Sigmoid colon (tissue), 4 donors: ENCODE results near the gene ATOSB.

Source experiments
- POLR2A ChIP-seq, 2 donors: fragments of 450-650 bp; IDR thresholded peaks; one replicate each; pipeline ENCODE4 v1.6.1; 2016; ENCODE audit warnings: antibody characterized with exemption in 2 of 2, mild to moderate bottlenecking in 2 of 2, moderate library complexity in 2 of 2
- POLR2AphosphoS5 ChIP-seq, 4 donors: sonication (generic); formaldehyde crosslinking; IDR thresholded peaks; one replicate each; pipeline ENCODE4 v1.6.1; 2017; ENCODE audit warnings: antibody characterized with exemption in 4 of 4
- TF ChIP-seq, protein P1 (sequence below), 4 experiments: fragments of 450-650 bp in 3 of 4; fragments of 200-600 bp in 1 of 4; IDR thresholded peaks; one replicate each; pipeline ENCODE4 v1.5.1; 2016 to 2019; ENCODE audit warnings: antibody characterized with exemption in 4 of 4, mild to moderate bottlenecking in 3 of 4, moderate library complexity in 2 of 4

DNA sequence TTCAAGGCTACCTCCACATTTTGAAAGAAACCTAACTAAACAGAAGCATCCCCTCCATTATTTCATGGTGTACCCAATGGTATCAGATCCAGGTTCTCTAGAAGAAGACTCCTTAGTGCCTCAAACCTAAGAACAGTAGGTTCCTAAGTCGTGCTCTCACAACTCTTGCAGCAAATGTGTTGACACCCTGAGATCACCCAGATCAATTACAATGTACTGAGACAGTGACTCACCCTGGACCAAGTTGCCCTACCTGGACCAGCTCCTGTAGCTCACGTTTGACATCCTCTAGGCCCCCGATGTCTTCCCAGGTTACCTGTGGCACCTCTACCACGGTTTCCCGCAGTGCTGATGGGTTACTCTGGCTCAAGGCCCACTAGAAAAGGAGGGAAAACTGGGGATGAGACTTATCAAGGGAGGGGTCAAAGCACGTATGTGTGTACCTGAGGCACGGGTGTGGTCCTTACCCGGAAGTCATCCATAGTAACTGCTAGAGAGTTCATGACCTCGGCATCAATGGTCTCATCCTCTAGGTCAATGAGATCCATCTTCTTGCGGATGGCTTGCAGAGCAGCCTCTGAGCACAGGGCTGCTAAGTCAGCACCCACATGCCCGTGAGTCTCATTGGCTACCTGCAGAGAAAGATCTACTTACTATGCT is 55.0 kb downstream of the ATOSB start:
- TF ChIP-seq, protein P1, sequence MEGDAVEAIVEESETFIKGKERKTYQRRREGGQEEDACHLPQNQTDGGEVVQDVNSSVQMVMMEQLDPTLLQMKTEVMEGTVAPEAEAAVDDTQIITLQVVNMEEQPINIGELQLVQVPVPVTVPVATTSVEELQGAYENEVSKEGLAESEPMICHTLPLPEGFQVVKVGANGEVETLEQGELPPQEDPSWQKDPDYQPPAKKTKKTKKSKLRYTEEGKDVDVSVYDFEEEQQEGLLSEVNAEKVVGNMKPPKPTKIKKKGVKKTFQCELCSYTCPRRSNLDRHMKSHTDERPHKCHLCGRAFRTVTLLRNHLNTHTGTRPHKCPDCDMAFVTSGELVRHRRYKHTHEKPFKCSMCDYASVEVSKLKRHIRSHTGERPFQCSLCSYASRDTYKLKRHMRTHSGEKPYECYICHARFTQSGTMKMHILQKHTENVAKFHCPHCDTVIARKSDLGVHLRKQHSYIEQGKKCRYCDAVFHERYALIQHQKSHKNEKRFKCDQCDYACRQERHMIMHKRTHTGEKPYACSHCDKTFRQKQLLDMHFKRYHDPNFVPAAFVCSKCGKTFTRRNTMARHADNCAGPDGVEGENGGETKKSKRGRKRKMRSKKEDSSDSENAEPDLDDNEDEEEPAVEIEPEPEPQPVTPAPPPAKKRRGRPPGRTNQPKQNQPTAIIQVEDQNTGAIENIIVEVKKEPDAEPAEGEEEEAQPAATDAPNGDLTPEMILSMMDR (IDR thresholded peaks at IDR 0.05), result no peak
- TF ChIP-seq POLR2A (IDR thresholded peaks at IDR 0.05) (no peak), POLR2AphosphoS5 (IDR thresholded peaks at IDR 0.05) (no peak)
